Liver (tissue), 9 donors: ENCODE results near the gene ARMH3. TPM values are rescaled to one million over a fixed set of nuclear protein-coding genes. Genes with fewer than 3 reads are reported as not detected.
"Not testable (repeated sequence)": the region's sequence is repeated elsewhere in the genome, so short reads cannot be mapped to it uniquely, and the experiment has no call there.

ENCODE experiments used
- DNase-seq: peaks from one replicate; pipeline ENCODE4 v3.0.0-alpha.2; 2017; ENCODE audit warnings: low spot score
- H3K27ac ChIP-seq, 2 donors: one replicate each; pipeline ENCODE4 v1.7.0; 2013; ENCODE audit warnings: inconsistent platforms in 2 of 2, low read length in 2 of 2, control low read depth in 1 of 2, low read depth in 1 of 2, mild to moderate bottlenecking in 1 of 2
- H3K27me3 ChIP-seq, 4 donors: one replicate each; pipeline versions ENCODE4 v1.6.1 to v1.7.0; 2013; ENCODE audit warnings: low read length in 3 of 4, inconsistent platforms in 1 of 4, mild to moderate bottlenecking in 1 of 4, moderate library complexity in 1 of 4; ENCODE audit not compliant: control insufficient read depth in 4 of 4, insufficient read depth in 4 of 4
- H3K36me3 ChIP-seq, 4 donors: one replicate each; pipeline versions ENCODE4 v1.6.1 to v1.7.0; 2013; ENCODE audit warnings: low read length in 3 of 4, mild to moderate bottlenecking in 3 of 4, low read depth in 1 of 4, moderate library complexity in 1 of 4; ENCODE audit not compliant: control insufficient read depth in 4 of 4, insufficient read depth in 3 of 4
- H3K4me1 ChIP-seq, 4 donors: one replicate each; pipeline versions ENCODE4 v1.6.1 to v1.7.0; 2013; ENCODE audit warnings: low read length in 3 of 4, mild to moderate bottlenecking in 3 of 4, moderate library complexity in 1 of 4; ENCODE audit not compliant: control insufficient read depth in 4 of 4, insufficient read depth in 4 of 4
- H3K4me3 ChIP-seq, 3 donors: one replicate each; pipeline versions ENCODE4 v1.6.1 to v1.7.0; 2013; ENCODE audit warnings: low read length in 3 of 3, control low read depth in 1 of 3, low read depth in 1 of 3, mild to moderate bottlenecking in 1 of 3
- H3K9ac ChIP-seq, 2 donors: one replicate each; pipeline ENCODE4 v1.7.0; 2013; ENCODE audit warnings: low read length in 2 of 2, mild to moderate bottlenecking in 2 of 2, moderate library complexity in 2 of 2, control low read depth in 1 of 2, low read depth in 1 of 2
- H3K9me3 ChIP-seq, 4 donors: one replicate each; pipeline versions ENCODE4 v1.6.1 to v1.7.0; 2013; ENCODE audit warnings: low read length in 3 of 4; ENCODE audit not compliant: control insufficient read depth in 4 of 4
- EGR1 ChIP-seq, 2 donors: IDR thresholded peaks; 2 replicates each; pipeline ENCODE4 v1.6.1; 2016 to 2018; ENCODE audit warnings: antibody characterized with exemption in 2 of 2, low read depth in 2 of 2
- GABPA ChIP-seq, 2 donors: IDR thresholded peaks in 1 of 2; conservative IDR thresholded peaks in 1 of 2; 2 replicates each; pipeline ENCODE4 v1.6.1; 2016; ENCODE audit warnings: antibody characterized with exemption in 2 of 2, mild to moderate bottlenecking in 1 of 2, moderate library complexity in 1 of 2
- HNF4A ChIP-seq, 2 donors: conservative IDR thresholded peaks; 2 replicates each; pipeline ENCODE4 v1.6.1; 2016; ENCODE audit warnings: antibody characterized with exemption in 2 of 2, mild to moderate bottlenecking in 2 of 2
- HNF4G ChIP-seq: IDR thresholded peaks from 2 replicates; pipeline ENCODE4 v1.6.1; 2016; ENCODE audit warnings: antibody characterized with exemption
- JUND ChIP-seq, 2 donors: IDR thresholded peaks; 2 replicates each; pipeline ENCODE4 v1.6.1; 2016; ENCODE audit warnings: antibody characterized with exemption in 2 of 2
- NR2F2 ChIP-seq: IDR thresholded peaks from 2 replicates; pipeline ENCODE4 v1.6.1; 2016; ENCODE audit warnings: antibody characterized with exemption
- RAD21 ChIP-seq, 2 donors: IDR thresholded peaks; 2 replicates each; pipeline ENCODE4 v1.6.1; 2016; ENCODE audit warnings: antibody characterized with exemption in 2 of 2, mild to moderate bottlenecking in 2 of 2
- SP1 ChIP-seq: IDR thresholded peaks from 2 replicates; pipeline ENCODE4 v1.6.1; 2018; ENCODE audit warnings: antibody characterized with exemption, mild to moderate bottlenecking
- TAF1 ChIP-seq: conservative IDR thresholded peaks from 2 replicates; pipeline ENCODE4 v1.6.1; 2016; ENCODE audit warnings: antibody characterized with exemption, mild to moderate bottlenecking
- YY1 ChIP-seq: IDR thresholded peaks from 2 replicates; pipeline ENCODE4 v1.6.1; 2016; ENCODE audit warnings: antibody characterized with exemption, mild to moderate bottlenecking
- WGBS: extraction: QIAGEN DNeasy Blood & Tissue Kit; methylation state at CpG from one replicate; pipeline ENCODE4 v1.1.7; 2013; 5-methylcytosine and 5-hydroxymethylcytosine counted together
- polyA plus RNA-seq, 2 donors: library from polyadenylated mRNA; stranded (reverse) in 1 of 2; unstranded in 1 of 2; fragments of 200-250 nt in 1 of 2; fragments of >200 nt in 1 of 2; fragmentation: Nextera tagmentation in 1 of 2; extraction: Ambion mirVana in 1 of 2; gene quantifications; one replicate each; pipeline versions ENCODE4 v1.2.1 to v1.2.3, GENCODE V29; 2013 to 2015
- total RNA-seq, 2 donors: library from RNA; depleted of rRNA; stranded (reverse); fragments of >200 nt; gene quantifications; one replicate each; pipeline ENCODE4 v1.2.3, GENCODE V29; 2014
- TF ChIP-seq, protein P1 (sequence below): IDR thresholded peaks from 2 replicates; pipeline ENCODE4 v1.6.1; 2016; ENCODE audit warnings: antibody characterized with exemption
- TF ChIP-seq, protein P2 (sequence below): fragments of 150-350 bp; IDR thresholded peaks from 2 replicates; pipeline ENCODE4 v1.5.1; 2017; ENCODE audit warnings: improper control_type of control experiment, low read depth, low read length; ENCODE audit not compliant: missing input control
- TF ChIP-seq, protein P3 (sequence below): IDR thresholded peaks from 2 replicates; pipeline ENCODE4 v1.6.1; 2016; ENCODE audit warnings: antibody characterized with exemption, mild to moderate bottlenecking
- TF ChIP-seq, protein P4 (sequence below): IDR thresholded peaks from 2 replicates; pipeline ENCODE4 v1.6.1; 2016; ENCODE audit warnings: antibody characterized with exemption
- TF ChIP-seq, protein P5 (sequence below): IDR thresholded peaks from 2 replicates; pipeline ENCODE4 v1.6.1; 2016; ENCODE audit warnings: antibody characterized with exemption
- donor health status: healthy.
- donor health status: healthy.
- donor health status: healthy.
- donor health status: healthy.
- donor health status: healthy.

Gene ARMH3
- total and polyA plus RNA-seq, 4 donors = 5.3 to 14.9 (median 9.2) TPM

DNA sequence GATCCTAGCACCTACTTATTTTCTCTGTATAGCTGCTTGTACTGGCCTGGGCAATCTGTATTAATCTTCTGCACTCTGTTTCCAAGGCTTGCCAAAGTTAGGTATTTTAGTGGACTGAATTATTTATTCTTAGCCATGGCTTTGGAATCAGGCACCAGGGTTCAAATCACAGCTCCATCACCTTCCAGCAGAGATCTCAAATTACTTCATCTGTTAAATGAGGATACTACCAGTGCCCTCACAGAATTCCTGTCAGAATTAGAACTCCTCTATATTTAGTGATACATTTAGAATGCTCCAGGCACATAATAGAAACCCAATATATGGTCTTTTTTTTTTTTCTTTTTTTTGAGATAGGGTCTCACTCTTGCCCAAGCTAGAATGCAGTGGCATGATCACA, 17.6 kb downstream of the ARMH3 start:
- peaks cover 0 to 8% (median 3%) of the 10 kb centered on the region in 4 donors for H3K36me3 ChIP-seq

DNA sequence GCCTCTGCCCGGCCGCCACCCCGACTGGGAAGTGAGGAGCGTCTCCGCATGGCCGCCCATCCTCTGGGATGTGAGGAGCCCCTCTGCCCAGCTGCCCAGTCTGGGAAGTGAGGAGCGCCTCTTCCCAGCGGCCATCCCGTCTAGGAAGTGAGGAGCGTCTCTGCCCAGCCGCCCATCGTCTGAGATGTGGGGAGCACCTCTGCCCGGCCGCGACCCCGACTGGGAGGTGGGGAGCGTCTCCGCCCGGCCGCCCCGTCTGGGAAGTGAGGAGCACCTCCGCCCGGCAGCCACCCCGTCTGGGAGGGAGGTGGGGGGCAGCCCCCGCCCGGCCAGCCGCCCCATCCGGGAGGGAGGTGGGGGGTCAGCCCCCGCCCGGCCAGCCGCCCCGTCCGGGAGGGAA, 20.2 kb downstream of the ARMH3 start:
- H3K36me3 ChIP-seq = peaks cover 7 to 24% (median 15%) of the 10 kb centered on the region in 4 donors
- DNase-seq = not testable (repeated sequence)

More for the DNA sequence above, 17.6 kb downstream of the ARMH3 start:
- Histone ChIP-seq H3K27ac (no peak overlapping the region), H3K27me3 (no peaks in the 10 kb centered on the region), H3K4me1 (no peaks in the 10 kb centered on the region), H3K4me3 (no peak overlapping the region), H3K9me3 (no peaks in the 10 kb centered on the region), H3K9ac (no peak overlapping the region)
- DNase-seq = no peak
- TF ChIP-seq, protein P1, sequence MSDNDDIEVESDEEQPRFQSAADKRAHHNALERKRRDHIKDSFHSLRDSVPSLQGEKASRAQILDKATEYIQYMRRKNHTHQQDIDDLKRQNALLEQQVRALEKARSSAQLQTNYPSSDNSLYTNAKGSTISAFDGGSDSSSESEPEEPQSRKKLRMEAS = no peak
- TF ChIP-seq, protein P2, sequence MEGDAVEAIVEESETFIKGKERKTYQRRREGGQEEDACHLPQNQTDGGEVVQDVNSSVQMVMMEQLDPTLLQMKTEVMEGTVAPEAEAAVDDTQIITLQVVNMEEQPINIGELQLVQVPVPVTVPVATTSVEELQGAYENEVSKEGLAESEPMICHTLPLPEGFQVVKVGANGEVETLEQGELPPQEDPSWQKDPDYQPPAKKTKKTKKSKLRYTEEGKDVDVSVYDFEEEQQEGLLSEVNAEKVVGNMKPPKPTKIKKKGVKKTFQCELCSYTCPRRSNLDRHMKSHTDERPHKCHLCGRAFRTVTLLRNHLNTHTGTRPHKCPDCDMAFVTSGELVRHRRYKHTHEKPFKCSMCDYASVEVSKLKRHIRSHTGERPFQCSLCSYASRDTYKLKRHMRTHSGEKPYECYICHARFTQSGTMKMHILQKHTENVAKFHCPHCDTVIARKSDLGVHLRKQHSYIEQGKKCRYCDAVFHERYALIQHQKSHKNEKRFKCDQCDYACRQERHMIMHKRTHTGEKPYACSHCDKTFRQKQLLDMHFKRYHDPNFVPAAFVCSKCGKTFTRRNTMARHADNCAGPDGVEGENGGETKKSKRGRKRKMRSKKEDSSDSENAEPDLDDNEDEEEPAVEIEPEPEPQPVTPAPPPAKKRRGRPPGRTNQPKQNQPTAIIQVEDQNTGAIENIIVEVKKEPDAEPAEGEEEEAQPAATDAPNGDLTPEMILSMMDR = no peak
- TF ChIP-seq NR2F2 (no peak), TAF1 (no peak), RAD21 (IDR thresholded peaks at IDR 0.05) (no peak), JUND (IDR thresholded peaks at IDR 0.05) (no peak), EGR1 (IDR thresholded peaks at IDR 0.05; ENCODE audit: low read depth in 2 of 2) (no peak), HNF4A (conservative IDR thresholded peaks at IDR 0.05) (no peak), YY1 (no peak), SP1 (no peak), GABPA (IDR thresholded peaks at IDR 0.05 in 1 of 2, conservative IDR thresholded peaks at IDR 0.05 in 1 of 2) (no peak), HNF4G (no peak)
- TF ChIP-seq, protein P3, sequence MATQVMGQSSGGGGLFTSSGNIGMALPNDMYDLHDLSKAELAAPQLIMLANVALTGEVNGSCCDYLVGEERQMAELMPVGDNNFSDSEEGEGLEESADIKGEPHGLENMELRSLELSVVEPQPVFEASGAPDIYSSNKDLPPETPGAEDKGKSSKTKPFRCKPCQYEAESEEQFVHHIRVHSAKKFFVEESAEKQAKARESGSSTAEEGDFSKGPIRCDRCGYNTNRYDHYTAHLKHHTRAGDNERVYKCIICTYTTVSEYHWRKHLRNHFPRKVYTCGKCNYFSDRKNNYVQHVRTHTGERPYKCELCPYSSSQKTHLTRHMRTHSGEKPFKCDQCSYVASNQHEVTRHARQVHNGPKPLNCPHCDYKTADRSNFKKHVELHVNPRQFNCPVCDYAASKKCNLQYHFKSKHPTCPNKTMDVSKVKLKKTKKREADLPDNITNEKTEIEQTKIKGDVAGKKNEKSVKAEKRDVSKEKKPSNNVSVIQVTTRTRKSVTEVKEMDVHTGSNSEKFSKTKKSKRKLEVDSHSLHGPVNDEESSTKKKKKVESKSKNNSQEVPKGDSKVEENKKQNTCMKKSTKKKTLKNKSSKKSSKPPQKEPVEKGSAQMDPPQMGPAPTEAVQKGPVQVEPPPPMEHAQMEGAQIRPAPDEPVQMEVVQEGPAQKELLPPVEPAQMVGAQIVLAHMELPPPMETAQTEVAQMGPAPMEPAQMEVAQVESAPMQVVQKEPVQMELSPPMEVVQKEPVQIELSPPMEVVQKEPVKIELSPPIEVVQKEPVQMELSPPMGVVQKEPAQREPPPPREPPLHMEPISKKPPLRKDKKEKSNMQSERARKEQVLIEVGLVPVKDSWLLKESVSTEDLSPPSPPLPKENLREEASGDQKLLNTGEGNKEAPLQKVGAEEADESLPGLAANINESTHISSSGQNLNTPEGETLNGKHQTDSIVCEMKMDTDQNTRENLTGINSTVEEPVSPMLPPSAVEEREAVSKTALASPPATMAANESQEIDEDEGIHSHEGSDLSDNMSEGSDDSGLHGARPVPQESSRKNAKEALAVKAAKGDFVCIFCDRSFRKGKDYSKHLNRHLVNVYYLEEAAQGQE = no peak
- TF ChIP-seq, protein P4, sequence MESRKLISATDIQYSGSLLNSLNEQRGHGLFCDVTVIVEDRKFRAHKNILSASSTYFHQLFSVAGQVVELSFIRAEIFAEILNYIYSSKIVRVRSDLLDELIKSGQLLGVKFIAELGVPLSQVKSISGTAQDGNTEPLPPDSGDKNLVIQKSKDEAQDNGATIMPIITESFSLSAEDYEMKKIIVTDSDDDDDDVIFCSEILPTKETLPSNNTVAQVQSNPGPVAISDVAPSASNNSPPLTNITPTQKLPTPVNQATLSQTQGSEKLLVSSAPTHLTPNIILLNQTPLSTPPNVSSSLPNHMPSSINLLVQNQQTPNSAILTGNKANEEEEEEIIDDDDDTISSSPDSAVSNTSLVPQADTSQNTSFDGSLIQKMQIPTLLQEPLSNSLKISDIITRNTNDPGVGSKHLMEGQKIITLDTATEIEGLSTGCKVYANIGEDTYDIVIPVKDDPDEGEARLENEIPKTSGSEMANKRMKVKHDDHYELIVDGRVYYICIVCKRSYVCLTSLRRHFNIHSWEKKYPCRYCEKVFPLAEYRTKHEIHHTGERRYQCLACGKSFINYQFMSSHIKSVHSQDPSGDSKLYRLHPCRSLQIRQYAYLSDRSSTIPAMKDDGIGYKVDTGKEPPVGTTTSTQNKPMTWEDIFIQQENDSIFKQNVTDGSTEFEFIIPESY = no peak
- TF ChIP-seq, protein P5, sequence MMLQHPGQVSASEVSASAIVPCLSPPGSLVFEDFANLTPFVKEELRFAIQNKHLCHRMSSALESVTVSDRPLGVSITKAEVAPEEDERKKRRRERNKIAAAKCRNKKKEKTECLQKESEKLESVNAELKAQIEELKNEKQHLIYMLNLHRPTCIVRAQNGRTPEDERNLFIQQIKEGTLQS = no peak

More for the DNA sequence above, 20.2 kb downstream of the ARMH3 start:
- H3K27me3 ChIP-seq, H3K4me3 ChIP-seq, H3K9ac ChIP-seq, H3K4me1 ChIP-seq, H3K9me3 ChIP-seq, H3K27ac ChIP-seq: not testable (repeated sequence)
- 96% methylated on average over 33 of the region's 33 CpGs for WGBS
